Activated CD4-positive, alpha-beta T cell treated with anti-CD3 and anti-CD28 coated beads, Interleukin-10, Interleukin-2, amounts not matched to agents 100 ng/mL and 50 ng/mL, durations not matched to agents 16 hours and 8 hours (primary cell): Measurements from ENCODE around the gene NBPF9.
"Not testable (repeated sequence)": the region's sequence is repeated elsewhere in the genome, so short reads cannot be mapped to it uniquely, and the experiment has no call there.

Experiments used
- DNase-seq: peaks from one replicate; pipeline ENCODE4 v3.0.0-alpha.2; 2020

Gene NBPF9, protein sequence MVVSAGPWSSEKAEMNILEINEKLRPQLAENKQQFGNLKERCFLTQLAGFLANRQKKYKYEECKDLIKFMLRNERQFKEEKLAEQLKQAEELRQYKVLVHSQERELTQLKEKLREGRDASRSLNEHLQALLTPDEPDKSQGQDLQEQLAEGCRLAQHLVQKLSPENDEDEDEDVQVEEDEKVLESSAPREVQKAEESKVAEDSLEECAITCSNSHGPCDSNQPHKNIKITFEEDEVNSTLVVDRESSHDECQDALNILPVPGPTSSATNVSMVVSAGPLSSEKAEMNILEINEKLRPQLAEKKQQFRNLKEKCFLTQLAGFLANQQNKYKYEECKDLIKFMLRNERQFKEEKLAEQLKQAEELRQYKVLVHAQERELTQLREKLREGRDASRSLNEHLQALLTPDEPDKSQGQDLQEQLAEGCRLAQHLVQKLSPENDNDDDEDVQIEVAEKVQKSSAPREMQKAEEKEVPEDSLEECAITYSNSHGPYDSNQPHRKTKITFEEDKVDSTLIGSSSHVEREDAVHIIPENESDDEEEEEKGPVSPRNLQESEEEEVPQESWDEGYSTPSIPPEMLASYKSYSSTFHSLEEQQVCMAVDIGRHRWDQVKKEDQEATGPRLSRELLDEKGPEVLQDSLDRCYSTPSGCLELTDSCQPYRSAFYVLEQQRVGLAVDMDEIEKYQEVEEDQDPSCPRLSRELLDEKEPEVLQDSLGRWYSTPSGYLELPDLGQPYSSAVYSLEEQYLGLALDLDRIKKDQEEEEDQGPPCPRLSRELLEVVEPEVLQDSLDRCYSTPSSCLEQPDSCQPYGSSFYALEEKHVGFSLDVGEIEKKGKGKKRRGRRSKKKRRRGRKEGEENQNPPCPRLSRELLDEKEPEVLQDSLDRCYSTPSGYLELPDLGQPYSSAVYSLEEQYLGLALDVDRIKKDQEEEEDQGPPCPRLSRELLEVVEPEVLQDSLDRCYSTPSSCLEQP (N-terminal part only)

DNA sequence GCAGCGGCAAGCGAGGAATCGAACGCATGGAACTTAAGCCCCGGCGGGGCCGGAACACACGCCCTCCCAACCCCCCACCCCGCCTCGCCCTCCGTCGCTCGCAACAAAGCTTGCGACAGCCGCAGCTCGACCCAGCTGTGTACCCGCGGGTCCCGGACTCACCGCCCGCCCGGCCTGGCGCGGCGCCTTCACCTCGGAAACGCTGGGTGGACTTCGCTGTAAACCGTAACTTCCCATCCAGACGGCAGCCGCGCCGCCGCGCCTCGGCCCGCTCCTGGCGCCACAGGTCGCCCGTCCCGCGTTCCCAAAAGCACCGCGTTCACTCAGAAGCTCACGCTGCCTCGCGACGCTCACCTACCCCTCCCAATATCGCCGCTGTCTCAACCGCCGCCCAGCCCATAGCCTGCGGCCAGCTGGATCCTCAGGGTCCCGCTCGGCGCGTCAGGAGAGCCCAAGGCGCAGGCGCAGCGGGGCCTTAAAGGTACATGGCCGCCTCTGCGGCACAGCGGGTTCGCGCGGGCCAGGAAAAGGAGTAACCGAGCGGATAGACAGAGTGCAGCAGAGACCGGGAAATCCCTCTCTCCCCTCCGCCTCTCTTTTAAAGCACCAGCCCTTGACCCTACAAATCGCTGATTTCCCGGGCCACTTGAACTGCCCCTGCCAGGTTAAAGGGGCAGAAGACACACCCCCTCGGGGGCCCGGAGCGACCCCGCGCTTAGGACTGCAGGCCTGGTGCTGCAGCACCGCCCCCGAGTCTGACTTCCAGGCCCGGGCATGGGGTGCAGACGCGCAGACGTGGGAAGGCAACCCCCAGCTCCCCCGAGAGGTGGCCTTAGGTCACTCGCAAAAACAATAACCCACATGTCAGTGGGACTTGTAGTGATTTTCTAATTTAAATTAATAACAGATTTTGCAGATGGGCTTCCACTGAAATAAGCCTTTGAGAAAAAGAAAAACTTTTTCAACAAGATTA, at the start of gene NBPF9:
Gene NBPF9 (minus strand): TSS at position 443 of the 973 bp plus-strand sequence. CDS start 21,412 bp downstream, outside the sequence.
- DNase-seq: peak; percentile 60

DNA sequence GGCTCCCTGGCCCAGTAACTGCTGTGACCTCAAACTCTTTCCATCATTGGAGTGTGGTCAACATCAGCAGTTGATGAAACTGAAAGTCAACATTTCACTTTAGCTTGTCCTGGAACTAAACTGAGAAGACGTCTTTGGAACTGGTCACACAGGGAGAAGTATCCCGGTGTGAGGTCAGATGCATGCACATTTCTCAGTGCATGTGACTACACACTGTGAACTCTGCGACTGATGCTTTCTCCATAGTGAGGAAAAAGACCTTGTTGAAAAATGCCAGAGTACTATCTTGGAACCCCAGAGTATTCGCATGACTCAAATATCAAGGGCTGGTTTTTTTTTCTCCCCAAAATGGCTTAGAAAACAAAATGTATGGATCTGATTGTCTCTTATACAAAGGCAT, 46.6 kb upstream of the NBPF9 start:
- not testable (repeated sequence) for DNase-seq

GRCh38 chr1:149137585-149137984, 34.2 kb upstream of the NBPF9 start:
- DNase-seq: not testable (repeated sequence)

- DNase-seq: not testable (repeated sequence)
Measured at GRCh38 chr1:149130938-149131337, 27.6 kb upstream of the NBPF9 start.

DNA sequence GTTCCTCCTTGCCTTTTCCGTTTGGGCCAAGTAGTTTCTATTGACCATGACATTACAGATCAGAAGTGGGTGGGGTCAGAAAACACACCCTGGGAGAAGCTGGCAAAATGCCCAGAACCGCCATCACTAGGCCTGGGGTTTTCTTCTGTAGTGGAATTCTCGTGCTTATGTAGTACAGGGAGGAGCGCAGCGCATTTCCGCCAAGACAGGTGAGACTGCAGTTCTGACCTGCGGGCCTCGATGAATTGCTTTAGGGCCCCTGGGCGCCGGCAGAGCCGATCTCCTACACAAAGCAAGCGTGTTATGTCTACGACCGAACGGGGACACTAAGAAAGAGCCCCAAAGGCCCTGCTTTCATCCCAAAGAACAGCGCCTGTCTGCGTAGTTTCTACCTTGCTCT, 25.9 kb upstream of the NBPF9 start:
- DNase-seq: not testable (repeated sequence)

GRCh38 chr1:149126555-149127145, 23.3 kb upstream of the NBPF9 start:
- not testable (repeated sequence) for DNase-seq

DNA sequence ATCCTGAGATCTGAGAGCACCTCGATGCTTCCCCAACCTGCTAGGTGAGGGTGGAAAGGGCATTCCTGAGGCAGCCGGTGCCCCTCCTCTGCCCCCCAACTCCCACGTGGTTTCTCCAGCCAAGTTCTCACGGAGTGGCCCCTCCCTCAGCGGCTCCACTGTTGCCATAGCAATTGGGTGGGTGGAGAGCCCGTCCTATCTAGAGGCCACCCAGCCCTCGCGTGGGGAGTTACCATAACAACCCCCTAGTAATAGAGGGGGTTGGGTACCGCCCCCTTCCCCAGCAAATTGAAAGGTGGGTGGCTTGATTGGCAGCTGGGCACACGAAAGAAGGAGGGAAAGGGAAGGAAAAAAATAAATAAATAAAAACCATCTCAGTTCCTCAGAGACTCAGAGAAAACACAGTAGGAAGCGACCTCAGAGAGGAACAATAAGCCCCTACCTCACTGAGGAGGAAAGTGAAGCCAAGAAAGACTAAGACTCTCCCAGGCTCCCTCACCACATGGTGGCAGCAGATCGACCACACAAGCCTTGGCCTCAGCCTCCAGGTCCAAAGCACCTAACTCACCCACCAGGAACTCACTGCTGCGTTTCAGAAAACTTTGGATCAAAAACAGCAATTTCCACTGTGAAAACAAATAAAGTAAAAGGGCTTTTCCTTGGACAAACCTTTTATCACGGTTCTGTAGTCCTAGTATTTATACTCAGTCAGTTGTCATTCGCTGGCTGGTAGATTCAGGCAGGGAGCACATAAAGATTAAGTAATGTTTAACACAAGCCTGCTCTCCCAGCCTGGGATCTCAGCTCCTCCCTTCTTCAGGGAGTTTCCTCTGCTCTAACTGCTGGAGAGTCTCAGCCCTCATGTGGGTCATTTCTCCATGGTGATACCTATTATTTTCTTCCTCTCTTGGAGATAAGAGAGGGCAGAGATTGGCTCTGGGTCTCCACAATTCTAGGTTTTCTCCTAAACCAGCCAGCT, 20.9 kb upstream of the NBPF9 start:
- not testable (repeated sequence) for DNase-seq

DNA sequence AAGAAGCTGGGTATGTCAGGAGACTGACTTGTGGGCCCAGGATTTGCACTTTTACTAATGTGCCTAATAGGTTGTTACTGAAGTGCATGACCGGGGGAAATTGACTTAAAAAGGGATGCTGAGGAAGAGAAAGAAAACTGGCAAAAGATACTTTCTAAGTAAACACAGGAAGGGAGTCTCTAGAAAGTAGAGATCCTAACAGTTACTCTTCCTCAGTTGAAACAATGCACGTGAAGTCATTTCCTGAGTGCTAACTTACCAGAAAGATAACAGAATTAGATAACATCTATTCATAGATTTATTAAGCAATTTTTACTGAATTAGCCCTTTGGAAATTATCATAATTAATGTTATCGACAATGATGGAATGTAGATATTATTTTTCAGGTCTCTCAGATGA, 9.5 kb upstream of the NBPF9 start:
- not testable (repeated sequence) for DNase-seq

- not testable (repeated sequence) for DNase-seq
Measured at GRCh38 chr1:149110343-149110742, 7.0 kb upstream of the NBPF9 start.

DNA sequence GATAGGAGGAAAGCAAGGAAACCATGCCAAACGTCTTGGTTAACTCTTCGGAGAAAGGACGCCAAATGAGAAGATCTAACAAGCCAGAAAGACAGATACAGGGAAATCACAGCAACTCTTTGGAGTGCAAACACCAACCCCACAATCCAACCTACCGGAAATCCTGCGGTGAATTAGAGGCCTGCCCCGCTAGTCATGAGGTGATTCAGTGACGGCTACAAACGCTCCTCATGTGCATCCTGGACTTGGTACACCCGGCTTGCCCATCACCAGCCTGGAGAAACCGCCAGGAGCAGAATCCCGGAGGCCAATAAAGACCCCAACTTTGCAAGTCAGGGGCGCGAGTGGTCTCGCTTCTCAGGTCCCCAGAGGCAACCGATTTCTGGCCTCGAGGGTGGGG, 777 bp downstream of the NBPF9 start:
- peak; percentile 69 for DNase-seq

- not testable (repeated sequence) for DNase-seq
Measured at GRCh38 chr1:149098276-149098675, 5.1 kb downstream of the NBPF9 start.

DNA sequence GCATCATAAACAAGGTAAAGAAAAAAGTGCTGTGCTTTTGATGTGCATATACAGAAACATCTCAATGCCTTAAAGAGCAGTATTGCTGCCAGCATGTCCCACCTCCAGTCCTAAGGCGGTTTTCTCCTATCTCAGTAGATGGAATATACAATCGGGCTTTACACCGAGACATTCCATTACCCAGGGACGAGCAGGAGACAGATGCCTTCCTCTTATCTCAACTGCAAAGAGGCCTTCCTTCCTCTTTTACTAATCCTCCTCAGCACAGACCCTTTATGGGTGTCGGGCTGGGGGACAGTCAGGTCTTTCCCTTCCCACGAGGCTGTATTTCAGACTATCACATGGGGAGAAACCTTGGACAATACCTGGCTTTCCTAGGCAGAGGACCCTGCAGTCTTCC, 10.2 kb downstream of the NBPF9 start:
- DNase-seq: not testable (repeated sequence)

DNA sequence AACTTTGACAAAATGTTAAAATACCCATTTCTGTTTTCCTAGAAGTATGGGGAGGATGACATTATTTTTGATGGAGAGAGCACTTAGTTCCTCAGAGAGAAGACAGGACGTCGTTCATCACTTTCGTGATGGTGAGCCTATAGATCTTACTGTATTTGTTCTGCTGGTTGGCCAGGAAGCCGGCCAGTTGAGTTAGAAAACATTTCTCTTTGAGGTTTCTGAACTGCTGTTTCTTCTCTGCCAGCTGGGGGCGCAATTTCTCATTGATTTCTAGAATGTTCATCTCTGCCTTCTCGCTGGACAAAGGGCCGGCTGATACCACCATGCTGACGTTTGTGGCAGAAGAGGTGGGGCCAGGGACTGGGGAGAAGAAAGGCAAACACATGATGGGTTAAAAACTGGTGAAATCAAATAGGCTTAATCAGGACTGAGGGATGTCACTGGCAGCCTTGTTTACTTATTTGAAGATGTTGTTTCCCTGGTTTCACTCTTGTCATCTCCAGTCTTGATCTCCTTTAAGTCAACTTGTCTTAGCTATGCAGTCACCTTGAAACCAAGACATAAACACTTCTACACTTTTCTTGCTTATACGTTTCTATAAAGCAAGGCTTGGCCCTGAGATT, 27.7 kb downstream of the NBPF9 start:
- DNase-seq: not testable (repeated sequence)

DNA sequence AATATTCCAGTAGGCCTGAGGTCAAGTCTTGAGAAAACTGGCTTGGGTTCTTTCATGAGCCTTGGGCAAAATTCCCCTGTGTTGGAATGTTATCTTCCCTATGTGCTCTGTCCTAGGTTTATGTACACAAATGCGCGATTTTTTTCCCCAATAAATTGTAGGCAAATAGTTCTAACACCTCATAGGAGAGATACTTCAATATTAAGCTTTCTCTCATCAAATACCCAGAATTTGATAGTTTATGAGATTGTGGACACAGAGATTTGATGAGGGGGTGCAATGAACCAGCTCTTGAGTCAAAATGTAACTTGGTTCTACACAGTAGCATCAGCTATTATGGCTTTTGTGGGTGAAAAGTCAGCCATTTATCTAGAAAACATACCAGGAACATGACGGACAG, 38.7 kb downstream of the NBPF9 start:
- DNase-seq: peak; percentile 6

GRCh38 chr1:149043056-149043455, 60.3 kb downstream of the NBPF9 start:
- not testable (repeated sequence) for DNase-seq

GRCh38 chr1:149033916-149034315, 69.4 kb downstream of the NBPF9 start:
- not testable (repeated sequence) for DNase-seq

GRCh38 chr1:149024327-149024726, 79.0 kb downstream of the NBPF9 start:
- not testable (repeated sequence) for DNase-seq

DNA sequence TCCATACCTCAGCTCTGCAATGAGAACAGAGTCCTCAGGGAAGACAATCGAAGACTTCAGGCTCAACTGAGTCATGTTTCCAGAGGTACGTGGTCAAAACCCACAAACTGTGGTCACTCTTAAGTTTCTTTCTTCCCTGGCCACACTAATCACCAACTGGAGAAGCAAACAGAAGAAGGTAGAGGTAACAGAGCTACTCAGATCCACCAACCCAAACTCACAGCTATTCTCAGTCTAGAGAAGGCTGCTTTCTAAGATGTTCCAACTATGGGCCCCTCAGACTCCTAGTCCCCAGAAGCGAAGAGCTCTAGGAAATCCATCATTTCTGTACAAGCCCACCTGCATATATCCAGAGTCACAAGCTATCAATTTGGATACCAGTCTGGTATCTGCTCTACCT, 84.8 kb downstream of the NBPF9 start:
- not testable (repeated sequence) for DNase-seq

- DNase-seq: not testable (repeated sequence)
Measured at GRCh38 chr1:149016626-149017025, 86.7 kb downstream of the NBPF9 start.

DNA sequence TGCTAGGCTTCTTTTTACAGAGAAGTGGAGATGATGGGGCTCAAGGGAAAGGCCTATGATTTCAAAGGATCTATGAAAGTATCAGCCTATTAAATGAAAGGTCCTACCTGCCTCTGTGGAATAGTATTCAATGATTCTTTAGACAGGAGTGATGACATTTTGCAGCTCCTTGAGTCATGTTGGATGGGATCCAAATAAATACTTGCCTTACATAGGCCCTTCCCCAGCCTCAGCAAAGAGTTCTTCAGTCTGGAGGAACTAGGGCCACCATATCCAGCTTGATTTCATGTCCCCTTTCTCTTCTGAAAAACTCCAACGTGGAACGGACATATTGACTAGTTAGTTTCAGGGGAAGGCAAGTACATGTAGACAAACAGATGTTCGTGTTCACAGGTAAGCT, 87.8 kb downstream of the NBPF9 start:
- DNase-seq: not testable (repeated sequence)
